Amniotic epithelial cell (primary cell): ENCODE results near the gene FEN1.

Experiments
- DNase-seq: peaks from one replicate; pipeline ENCODE4 v3.0.0-alpha.2; 2010; ENCODE audit warnings: low read depth

Gene FEN1

GRCh38 chr11:61794579-61794978 lies 1.9 kb downstream of the FEN1 start:
- no peak for DNase-seq

DNA sequence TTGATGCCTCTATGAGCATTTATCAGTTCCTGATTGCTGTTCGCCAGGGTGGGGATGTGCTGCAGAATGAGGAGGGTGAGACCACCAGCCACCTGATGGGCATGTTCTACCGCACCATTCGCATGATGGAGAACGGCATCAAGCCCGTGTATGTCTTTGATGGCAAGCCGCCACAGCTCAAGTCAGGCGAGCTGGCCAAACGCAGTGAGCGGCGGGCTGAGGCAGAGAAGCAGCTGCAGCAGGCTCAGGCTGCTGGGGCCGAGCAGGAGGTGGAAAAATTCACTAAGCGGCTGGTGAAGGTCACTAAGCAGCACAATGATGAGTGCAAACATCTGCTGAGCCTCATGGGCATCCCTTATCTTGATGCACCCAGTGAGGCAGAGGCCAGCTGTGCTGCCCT lies 2.7 kb downstream of the FEN1 start:
- no peak for DNase-seq

- DNase-seq, result no peak
These were observed 3.3 kb downstream of the FEN1 start for GRCh38 chr11:61795876-61796526.

GRCh38 chr11:61797263-61797944 lies 4.7 kb downstream of the FEN1 start:
- DNase-seq, result peak; percentile 80

DNA sequence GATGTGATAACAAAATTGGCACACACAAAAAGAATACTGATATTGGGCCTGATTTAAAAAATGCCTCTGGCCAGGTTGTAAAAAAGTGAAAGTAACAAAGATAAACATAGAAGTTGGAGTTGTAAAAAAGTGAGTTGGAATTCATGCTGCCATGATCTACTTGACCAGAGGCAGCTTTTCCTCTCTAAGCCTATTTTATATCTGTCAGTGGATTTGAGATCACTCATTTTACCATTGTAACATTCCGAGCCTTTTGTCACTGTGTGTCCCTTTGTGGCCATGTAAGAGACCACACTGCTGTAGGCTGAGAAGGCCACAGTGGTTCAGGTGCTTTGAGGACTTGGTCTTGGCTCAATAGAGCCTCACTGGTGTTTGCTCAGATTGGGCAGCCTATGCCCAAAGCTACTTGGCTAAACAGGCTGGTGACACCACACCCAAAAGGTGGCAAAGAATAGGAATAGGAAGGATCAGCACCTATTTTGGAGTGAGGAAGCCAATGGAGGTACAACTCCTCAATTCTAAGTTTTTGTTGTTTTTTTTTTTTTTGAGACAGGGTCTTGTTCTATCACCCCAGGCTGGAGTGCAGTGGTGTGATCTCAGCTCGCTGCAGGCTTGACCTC lies 7.1 kb downstream of the FEN1 start:
- DNase-seq, result no peak

DNA sequence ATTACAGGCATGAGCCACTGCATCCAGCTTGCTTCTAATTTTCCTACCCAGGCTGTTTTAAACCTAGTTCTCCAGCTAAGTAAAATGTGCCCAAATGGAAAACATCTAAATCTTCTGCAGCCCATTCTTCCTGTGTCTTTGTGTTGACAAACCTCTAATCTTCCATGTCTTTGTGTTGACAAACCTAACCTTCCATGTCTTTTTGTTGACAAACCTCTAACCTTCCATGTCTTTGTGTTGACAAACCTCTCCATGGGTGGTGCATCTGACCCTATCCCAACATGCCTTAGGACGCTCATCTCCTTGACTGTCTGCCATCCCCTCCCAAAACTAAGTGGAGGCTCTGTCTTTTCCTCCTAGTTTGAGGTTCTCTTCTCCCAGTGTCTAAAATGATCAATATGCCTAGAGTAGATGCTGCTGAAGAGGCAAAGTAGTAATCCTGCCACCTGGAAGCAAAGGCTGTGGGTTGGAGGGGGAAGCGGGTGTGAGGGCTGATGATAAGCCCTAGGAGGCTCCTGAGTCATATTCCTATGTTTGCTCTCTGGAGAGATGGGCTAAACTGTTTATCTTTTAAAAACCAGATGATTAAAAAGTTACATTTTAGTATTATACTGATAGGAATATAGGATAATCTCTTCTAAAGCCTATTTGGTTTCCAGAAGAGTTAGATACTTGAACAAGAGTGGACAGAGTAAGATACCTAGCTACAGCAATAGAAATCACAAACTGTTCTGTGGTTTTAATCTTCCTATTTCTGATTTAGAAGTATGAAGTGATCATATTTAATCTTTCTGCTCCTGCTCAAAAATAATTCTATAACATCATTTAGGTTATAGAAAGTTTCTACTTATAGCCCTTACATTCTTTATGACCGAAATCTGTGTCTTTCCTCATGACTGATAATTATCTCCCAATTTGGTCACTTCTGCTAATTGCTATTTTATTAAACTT lies 7.9 kb downstream of the FEN1 start:
- DNase-seq, result no peak

- DNase-seq, result no peak
These were observed 9.9 kb downstream of the FEN1 start for GRCh38 chr11:61802605-61803004.

DNA sequence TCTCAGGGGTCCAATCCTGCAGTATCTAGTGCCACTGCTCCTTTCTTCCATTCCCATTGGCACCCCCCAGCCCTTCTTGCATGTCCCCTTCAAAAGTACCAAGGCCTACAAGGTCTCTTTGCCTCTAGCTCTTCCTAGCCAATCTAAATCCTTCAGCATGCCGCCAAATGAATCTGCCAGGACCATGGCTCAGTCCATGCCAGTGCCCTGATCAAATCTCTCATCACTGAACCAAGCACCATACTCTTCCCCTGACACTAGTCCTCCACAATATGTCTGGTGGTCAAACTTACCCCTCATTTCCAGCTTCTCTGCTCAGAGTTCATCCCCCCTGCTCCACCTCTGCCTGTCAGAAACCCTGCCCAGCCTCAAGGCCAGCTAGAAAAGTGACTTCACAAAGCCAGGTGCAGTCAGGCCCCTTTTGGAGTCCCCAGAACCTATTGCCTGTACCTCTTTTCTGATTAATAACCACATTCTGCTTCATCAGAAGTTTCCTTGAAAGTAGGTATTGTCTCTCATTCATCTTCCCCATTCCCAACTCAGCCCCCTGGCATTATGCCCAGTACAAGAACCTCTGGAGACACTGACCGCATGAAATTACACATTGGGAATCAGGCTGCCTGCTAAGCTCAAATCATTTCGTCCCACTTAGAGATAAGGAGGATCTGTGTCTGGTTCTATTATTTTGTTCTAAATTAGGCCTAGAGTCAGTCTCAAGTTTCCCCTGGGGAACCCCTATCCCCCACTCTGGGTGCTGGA lies 11.4 kb downstream of the FEN1 start:
- DNase-seq, result peak; percentile 73

DNA sequence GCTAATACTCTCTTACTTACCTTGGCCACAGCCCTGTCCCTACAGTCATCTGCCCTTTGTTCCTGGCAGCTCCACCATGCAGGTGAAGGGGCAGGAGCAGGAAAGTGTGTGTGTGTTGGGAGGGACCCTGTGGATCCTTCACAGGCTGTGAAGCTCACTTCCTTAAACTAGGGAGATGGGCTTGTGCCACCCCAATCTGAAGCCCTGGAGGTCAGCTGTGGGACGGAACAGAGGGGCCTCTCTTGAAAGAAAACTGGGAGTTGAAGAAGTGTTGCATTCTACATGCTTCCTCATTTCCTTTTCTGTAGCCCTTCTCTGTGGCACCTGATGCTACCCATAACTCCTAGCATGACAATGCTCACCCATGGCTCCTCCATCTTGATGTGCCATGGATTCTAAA lies 12.4 kb downstream of the FEN1 start:
- no peak for DNase-seq

DNA sequence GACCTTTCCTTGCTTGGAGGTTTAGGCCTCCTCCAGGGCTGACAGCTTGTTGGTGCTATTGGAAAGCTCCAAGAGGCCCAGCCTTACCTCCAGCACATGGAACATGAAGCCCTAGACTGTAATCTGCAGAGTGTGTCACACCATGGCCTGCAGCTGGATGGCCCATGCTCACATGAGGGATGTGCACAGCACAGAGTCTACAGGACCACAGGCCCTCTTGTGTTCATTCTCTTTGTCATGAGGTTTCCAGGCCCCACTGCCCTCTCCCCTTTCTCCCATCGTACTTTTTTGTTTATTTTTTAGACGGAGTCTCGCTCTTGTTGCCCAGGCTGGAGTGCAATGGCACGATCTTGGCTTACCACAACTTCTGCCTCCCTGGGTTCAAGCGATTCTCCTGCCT lies 14.1 kb downstream of the FEN1 start:
- DNase-seq, result no peak

- no peak for DNase-seq
These were observed 18.0 kb downstream of the FEN1 start for GRCh38 chr11:61810671-61811175.

DNA sequence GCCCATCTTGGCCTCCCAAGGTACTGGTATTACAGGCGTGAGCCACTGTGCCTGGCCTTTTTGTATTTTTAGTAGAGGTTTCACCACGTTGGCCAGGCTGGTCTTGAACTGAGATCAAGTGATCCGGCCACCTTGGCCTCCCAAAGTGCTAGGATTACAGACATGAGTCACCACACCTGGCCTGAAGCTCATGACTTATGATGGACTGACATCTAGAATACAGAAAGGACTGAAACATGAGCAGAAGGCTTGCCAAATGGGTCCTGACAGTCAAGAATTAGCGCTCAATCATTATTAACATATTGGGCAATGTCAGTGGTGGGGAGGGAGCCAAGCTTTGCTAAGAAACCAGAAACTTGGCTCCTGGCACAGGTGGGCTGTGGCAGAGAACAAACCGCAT lies 19.1 kb downstream of the FEN1 start:
- no peak for DNase-seq

GRCh38 chr11:61812736-61813411 lies 20.2 kb downstream of the FEN1 start:
- DNase-seq, result no peak

DNA sequence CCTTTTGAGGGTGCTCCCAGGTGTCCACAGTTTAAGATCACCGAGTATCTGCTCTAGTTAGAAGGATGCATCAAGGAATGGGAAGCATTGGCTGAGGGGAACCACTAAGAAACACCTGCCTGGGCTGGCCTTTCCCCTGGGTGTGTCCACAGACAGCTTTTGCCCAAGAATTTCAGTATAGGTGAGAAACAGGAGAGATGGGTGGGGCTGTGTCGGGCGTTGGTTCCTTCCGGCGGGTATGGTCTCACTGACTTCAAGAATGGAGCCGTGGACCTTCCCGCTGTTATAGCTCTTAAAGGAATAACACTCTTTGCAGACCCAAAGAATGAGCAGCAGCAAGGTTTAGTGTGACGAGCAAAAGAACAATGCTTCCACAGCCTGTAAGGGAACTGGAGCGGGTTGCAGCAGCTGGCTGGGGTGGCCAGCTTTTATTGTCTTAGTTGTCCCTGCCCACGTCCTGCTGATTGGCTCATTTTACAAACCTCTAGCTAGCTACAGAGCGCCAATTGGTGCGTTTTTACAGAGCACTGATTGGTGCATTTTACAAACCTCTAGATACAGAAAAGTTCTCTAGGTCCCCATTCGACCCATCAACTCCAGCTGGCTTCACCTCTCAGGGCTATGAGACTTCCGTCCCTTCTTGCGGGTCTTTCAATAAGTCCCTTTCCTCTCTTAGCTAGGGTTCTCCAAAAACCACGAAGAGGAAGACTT lies 21.7 kb downstream of the FEN1 start:
- peak; percentile 52 for DNase-seq

DNA sequence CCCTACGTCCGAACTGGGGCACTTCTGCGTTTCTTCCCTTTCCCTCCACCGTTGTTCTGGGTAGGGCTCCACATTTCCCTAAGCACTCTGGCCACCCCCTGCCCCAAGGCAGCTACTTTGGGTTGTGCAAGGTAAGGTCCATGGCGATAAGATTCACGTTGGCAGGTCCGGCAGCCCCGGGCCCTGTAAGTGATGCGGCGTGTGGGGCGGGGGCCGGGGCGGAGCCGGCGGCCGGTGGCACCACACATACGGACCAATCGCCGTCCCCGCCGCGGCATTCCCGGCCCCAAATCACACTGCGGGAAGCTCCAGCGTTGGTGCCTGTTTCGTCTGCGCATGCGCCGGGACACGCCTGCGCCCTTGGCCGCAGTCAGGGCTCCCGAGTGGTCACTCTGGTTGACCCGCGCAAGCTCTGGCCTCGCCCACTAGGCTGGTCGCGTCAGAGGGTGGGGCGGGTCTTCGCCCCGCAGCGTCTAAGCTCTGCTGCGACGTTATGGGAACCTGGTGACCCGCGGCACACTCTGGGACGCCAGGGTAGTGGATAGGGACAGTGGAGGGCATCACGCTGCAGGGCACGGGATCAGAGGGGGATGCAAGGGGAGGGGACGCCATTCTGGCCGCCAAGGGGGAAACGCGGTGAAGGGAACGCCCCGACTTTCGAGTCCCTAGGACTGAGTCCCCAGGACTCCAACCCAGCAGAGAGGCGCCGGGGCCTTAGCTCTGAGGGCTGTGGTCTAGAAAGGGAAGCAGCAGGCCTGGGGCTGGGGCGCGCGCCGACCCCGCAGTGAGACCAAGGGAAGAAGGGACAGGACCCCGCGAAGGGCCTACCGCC lies 22.5 kb downstream of the FEN1 start:
- peak; percentile 92 for DNase-seq

DNA sequence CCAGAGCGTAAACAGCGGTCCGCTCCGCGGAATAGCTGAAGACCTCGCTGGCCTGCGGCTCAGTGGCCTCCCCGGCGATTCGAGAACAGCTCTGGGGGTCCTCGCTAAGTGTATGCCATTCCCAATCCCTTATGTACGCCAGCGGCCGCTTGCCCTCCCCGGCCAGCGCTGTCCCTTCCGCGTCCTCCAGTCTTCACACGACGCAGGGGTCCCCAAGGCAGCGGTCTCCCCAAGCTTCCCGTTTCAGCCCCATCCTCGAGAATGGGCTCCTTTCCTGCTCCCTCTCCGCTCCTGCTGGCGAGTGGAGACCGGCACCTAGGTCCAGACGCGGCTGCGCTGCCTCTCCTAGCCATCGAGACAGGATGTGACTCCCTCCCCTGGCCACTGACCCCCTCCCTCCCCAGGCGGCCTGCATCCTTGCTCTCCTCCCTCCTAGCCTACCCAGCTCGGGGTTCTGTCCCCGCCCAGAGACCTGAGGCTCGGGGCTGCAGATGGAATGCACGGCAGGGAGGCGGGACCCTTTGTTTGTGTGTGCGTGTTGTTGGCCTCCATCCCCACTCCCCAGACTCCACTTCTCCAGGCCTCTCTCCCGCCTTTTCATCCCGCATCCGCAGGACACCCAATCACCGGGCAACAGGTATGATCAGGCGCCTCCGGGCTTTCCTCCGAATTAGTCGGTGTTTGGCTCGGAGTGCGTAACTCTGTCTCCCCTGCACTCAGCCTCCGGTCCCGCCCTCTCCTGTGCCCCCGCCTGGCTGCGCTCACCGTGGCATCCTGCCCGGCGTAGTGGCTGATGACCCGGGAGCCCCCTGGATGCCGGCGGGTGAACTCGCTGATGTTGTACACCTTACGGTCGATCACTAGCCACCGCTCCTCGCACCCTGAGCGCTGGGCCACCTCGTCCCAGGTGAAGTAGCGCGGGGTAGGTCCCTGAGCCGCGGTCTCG lies 23.4 kb downstream of the FEN1 start:
- peak; percentile 48 for DNase-seq

- peak; percentile 94 for DNase-seq
These were observed 24.2 kb downstream of the FEN1 start, which contains the start of gene FADS1 for GRCh38 chr11:61816736-61817455. Gene FADS1 (minus strand): TSS chr11:61817003. CDS start chr11:61816929, 74 bp downstream.
